ENCODE data around the gene VWA3A.
A peak's percentile ranks its signal among the peaks of the same experiment; 100 is the strongest.

The VWA3A gene

DNA sequence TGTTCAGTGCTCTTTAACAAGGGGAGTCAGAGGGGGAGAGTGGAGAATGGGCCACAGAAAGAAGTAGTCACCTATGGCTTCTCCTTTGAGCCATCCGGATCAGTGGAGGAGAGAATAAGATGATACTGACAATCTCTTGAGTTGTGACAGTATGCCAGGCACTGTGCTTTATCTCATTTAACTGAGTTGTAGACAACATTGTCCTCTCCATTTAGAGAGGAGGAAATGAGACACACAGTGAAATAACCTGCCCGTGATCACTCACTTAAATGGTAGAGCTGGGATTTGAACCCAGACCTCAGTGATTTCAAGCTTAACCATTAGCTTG lies 95.9 kb downstream of the VWA3A start:
- no peak for DNase-seq

DNA sequence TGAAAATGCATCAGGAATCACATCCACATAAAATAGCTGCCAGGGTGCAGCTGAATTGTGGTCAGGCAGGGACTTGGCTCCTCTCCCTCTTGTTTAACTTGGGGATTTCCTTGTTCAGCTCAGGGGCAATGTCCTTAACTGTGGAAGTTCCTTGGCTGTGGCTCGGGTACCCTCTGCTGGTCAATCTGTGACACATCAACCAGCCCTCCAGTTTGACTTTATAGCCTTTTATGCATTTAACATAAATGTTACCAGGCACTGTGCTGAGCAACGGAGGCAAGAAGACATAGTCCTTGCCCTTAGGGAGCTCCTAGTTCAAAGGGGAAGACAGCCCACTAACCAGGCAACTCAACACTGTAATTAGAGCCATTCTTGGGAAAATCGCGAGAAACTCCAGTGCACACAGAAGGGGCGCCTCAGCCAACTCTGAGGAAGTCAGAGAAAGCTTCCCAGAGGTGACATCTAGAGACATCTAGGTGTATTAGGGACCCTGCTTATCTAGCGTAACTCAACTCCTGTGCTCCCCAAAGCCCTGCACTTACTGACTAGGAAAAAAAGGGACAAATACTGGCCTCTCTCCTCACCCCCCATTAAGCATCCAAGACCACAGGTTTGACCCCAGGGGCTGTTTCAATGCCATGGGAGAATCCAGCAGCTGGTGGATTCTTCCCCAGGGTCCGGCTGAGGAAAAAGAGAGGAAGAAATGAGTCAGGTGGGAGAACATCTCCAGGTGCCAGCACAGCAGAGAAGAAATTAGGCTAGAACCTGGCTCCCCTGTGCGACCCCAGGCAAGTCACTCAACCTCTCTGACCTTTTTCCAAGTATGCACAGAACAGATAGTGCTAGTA lies 96.5 kb downstream of the VWA3A start:
- peak; percentile 72 for DNase-seq

GRCh38 chr16:22189473-22190080 lies 97.2 kb downstream of the VWA3A start:
- peak; percentile 31 for DNase-seq

DNA sequence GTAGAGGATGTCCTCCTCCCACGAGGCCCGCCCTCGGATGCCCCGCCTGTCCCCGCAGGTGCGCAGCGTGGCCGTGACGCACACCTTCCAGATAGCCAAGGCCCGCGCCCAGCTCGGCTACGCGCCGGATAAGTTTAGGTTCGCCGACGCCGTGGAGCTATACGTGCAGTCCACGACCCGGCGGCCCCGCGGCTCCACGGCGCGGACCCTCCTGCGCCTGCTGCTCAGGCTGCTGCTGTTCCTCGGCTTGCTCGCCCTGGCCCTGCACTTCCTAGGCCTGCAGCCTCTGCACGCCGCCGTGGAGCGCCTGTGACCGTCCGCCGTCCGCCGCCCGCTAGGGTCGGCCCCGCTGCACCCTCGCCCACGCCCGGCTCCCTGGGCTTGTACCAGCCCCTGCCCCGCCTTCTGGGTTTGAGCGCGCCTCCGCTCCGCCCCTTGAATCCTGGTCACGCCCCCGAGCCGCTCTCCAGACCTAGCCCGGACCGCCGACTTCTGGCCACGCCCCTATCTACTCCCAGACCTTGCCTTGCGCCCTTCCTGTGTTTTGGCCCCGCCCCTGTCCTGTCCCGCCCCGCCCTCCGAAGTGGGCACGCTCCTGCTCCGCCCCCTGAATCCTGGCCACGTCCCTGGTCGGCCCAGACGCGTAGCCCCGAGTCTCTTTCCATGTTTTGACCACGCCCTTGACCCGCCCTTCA lies 97.9 kb downstream of the VWA3A start:
- peak; percentile 100 for DNase-seq

- peak; percentile 99 for DNase-seq
These were observed 98.6 kb downstream of the VWA3A start for GRCh38 chr16:22190776-22191531.

DNA sequence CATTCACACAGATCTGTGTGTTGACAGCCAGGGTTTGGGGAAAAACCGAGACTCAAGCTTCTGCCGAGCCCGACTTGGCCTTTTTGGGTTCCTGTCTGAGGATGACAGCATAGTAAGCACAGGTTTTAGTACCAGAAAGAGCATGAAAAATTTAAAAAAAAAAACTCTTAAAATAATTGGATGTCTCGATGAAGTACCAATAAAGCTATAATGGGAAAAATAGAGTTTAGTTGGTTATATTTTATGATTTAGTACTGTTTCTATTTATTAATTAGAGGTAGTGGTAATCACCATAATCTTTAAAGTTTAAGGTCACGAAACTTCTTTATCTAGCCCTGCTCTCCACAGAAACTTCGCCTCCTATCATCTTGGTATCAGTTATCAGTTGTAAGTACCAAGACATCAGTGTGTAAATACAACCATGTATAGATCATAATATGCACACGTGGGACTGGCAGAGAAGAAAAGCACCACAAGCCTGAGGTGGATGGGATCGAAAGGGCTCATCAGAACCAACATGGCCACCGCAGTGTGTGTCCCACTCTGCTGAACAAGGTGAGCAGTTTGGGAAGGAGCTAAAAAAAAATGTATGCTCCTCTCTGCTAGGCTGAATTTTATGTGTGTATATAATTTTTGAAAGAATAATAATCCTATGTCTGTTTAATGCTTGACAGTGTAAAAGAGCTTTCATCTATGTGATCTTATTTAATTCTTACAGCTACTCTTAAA lies 99.4 kb downstream of the VWA3A start:
- DNase-seq, result peak; percentile 60

DNA sequence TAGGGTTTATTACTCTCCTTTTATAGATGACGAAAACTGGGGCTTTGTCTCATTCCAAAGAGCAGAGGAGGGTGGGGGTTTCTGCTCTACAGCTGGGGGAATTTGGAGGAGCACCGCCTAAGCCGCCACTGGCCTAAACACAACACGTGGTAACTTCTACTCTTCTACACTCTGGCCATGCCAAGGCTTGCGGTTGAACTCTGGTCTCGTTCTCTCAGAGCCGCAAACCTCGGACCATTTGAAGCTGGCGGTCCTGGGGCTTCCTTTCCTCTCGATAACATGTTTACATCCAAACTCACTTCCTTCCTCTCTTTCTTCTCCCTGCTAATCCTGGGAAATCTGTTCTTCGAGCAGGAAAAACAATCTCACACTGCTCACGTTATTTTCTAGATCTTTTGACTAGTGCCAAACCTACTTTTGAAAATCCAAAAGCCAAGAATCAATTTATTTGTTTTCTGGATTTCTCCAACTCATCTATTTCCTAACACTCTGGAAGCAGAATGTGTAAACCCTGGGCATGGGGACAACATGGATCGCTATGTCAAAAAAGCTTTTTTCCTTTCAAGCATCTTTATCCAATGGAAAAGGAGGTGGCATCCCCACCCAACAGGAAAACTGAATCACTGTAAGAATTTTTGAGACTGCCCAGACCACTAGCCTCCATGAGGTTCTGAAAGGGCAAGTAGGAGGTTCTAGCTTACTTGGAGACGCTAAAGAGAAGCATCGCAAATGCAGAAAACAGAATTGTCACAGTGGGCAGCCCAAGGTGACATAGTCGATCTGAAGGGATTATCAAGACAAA lies 100.1 kb downstream of the VWA3A start:
- DNase-seq, result peak; percentile 83

GRCh38 chr16:22193063-22193411 lies 100.7 kb downstream of the VWA3A start:
- DNase-seq, result no peak

DNA sequence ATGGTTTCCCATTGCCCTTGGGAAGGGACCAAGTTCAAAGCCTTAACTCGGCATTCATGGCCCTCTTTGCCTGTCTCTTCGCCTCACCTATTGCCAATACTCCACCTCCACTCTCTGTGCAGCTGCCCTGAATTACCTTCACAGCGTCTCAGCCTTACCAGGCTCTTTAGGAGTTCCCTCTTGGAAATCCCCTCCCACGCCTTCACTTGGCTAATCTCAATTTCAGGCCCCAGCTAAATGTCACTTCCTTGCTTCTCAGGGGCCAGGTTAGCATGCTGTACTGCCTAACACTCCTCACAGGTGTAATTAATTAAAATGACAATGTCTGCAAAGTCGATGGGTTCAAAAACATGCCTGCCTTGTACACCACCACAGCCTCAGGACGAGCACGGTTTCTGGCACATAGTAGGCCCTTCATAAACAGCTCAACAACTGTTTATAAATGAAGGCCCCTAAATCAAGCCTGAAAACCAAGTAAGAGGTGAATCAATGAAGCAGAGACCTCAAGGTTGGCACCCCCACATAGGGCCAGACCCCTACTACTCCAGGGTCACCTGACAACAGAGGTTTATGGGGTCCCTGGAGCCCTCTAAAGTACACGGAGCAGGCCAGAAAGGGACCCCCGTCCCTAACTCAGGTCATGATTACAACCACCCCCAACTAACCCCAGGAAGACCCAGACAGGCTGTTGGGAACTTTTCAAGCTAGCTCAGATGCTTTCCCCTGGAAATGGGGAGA lies 102.5 kb downstream of the VWA3A start:
- no peak for DNase-seq

GRCh38 chr16:22195445-22195694 lies 103.0 kb downstream of the VWA3A start:
- no peak for DNase-seq

DNA sequence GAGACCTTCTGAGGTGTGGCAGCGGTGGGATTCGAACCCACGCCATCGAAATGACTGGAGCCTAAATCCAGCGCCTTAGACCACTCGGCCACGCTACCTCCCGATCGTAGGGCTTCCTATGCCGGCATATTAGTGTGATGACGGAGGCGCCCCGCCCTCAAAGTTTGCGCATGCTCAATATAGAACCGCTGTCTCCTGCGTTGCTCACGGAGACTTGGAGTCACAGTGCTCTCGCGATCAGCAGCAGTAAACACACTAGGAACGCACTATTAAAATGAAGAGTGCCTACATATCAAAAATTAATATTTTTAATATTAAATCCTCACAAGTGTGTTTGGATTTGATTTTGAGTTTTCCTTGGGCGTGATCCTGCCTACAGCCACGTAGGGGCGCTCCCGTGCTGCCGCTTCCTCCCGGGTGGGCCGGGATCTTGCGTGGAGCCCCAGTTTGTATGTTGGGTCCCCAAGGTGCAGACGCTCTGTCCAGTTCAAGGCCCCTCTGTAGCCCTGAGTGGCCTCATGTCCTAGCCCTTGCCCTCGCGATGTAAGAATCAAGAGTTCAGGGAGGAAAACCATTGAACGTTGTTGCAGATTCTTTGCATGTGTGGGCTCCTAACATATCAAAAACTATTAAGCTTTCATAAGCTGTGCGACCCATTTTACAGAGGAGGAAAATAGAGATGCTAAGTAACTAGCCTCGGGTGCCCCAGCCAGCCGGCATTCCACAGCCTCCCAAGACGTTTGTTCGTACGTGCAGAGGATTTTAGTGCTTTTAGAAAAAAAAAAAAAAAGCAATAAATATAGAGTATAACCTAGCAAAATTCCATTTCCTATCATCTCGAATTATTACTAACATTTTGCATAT lies 103.6 kb downstream of the VWA3A start:
- DNase-seq, result peak; percentile 95

DNA sequence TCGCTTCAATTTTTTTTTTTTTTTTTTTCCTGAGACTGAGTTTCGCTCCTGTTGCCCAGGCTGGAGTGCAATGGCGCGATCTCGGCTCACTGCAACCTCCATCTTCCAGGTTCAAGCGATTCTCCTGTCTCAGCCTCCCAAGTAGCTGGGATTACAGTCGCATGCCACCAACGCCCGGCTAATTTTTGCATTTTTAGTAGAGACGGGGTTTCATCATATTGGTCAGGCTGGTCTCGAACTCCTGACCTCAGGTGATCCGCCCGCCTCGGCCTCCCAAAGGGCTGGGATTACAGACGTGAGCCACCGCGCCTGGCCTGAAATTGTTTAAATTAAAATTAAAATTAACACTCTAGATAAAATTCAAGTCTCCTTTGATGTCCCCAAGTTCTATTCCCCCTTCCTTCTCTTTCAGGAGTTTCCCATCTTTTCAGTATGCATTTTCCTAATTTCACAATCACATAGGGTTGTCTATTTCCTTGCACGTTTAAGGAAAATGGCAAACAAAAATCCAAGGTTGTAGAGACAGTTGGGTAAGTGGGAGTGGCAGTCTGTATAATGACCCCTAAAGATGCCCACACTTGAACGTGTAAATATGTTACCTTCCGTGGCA lies 104.3 kb downstream of the VWA3A start:
- DNase-seq, result peak; percentile 38

- DNase-seq, result no peak
These were observed 106.4 kb downstream of the VWA3A start for GRCh38 chr16:22198547-22199293.

- no peak for DNase-seq
These were observed 109.9 kb downstream of the VWA3A start for GRCh38 chr16:22202261-22202637.

GRCh38 chr16:22203091-22203490 lies 110.8 kb downstream of the VWA3A start:
- DNase-seq, result no peak

GRCh38 chr16:22204091-22204655 lies 111.8 kb downstream of the VWA3A start:
- DNase-seq, result no peak

DNA sequence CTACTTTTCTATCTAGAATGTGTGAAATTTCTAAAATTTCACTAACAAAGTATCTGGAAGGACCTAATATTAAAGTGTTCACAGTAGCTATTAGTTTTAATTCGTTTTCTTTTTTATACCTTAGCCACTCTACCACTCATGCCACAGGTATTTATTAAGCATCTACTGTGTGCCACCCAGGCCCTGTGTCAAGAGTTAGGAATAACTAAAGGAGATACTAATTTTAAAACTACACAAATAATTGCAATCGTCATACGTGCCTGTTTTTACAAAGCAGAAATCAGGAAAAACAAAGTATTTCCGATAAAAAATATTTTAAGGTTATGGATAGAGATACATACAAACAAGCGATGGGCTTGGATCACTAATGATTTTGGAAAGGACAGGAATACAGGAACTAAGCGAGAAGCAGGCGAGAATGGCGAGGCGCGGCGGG lies 113.3 kb downstream of the VWA3A start:
- DNase-seq, result no peak

GRCh38 chr16:22206013-22206841 lies 113.9 kb downstream of the VWA3A start, which contains the start of gene EEF2K:
TSS of gene EEF2K (plus strand) at chr16:22206278. CDS start at chr16:22225730, 19,452 bp downstream.
- peak; percentile 88 for DNase-seq
